Esophagus mucosa (tissue), 1 donor: ENCODE measurements around the gene ELL2. TPM values are rescaled to one million over a fixed set of nuclear protein-coding genes. Genes with fewer than 3 reads are reported as not detected.

Experiments used
- ATAC-seq: fragments of 200-7000 bp; cut with Tn5 transposase; one replicate; pipeline ENCODE4 v1.9.1; 2020
- total RNA-seq: library from RNA; stranded (reverse); gene quantifications from one replicate; pipeline ENCODE4 v1.2.4, GENCODE V29; 2023
- donor health status: DM: yes; HTN: yes; CAD: no.

Gene ELL2
- total RNA-seq, 1 donor from 2014 or later: 181 TPM

- no peak for ATAC-seq
Observed at GRCh38 chr5:95835682-95836385, 125.8 kb downstream of the ELL2 start.

Other genes starting within 250 kb of the ELL2 start
- gene RHOBTB3, start 230.5 kb downstream of the ELL2 start, total RNA-seq: 3.6 TPM
- gene GLRX, start 139.1 kb downstream of the ELL2 start, total RNA-seq: 3.2 TPM